Measurements from ENCODE around the gene OR1D5.

GRCh38 chr17:3033741-3034577 is 29.4 kb downstream of the OR1D5 start:
- no peak for TF ChIP-seq BACH2 (CRISPR knock-in tag; IDR thresholded peaks at IDR 0.05; ENCODE audit: borderline replicate concordance)
- TF ChIP-seq ZC3H10 (CRISPR knock-in tag; IDR thresholded peaks at IDR 0.05), result no peak
- TF ChIP-seq PATZ1 (CRISPR knock-in tag; IDR thresholded peaks at IDR 0.05; ENCODE audit: borderline replicate concordance), result no peak

Data from SK-N-SH treated with all-trans-retinoic acid at 6 μM for 48 hours (cell line).